Activated CD4-positive, CD25-positive, alpha-beta regulatory T cell treated with anti-CD3 and anti-CD28 coated beads, Interleukin-2, amount 50 U/mL, for 72 hours (primary cell): ENCODE data around the gene NPR2.

Experiments
- DNase-seq: peaks from one replicate; pipeline ENCODE4 v3.0.0; 2021

NPR2 gene

GRCh38 chr9:35801328-35802128 lies 10.1 kb downstream of the NPR2 start:
- DNase-seq = no peak

- no peak for DNase-seq
These were observed 14.7 kb downstream of the NPR2 start for GRCh38 chr9:35806101-35806500.

GRCh38 chr9:35808433-35808832 lies 17.0 kb downstream of the NPR2 start:
- DNase-seq = no peak

GRCh38 chr9:35810122-35810521 lies 18.7 kb downstream of the NPR2 start:
- no peak for DNase-seq

- DNase-seq = no peak
These were observed 20.1 kb downstream of the NPR2 start for GRCh38 chr9:35811381-35812024.

- peak; percentile 88 for DNase-seq
These were observed 20.7 kb downstream of the NPR2 start, which contains the start of gene SPAG8 for GRCh38 chr9:35812025-35812602. Gene SPAG8 (minus strand): TSS chr9:35812262. CDS start chr9:35812147, 115 bp downstream.

- no peak for DNase-seq
These were observed 22.2 kb downstream of the NPR2 start for GRCh38 chr9:35813434-35814105.

- DNase-seq = no peak
These were observed 22.9 kb downstream of the NPR2 start for GRCh38 chr9:35814106-35814840.

GRCh38 chr9:35814841-35815543 lies 23.6 kb downstream of the NPR2 start, which contains the start of gene HINT2:
Gene HINT2 (minus strand): TSS chr9:35815042. CDS start chr9:35814979, 63 bp downstream.
- peak; percentile 96 for DNase-seq

GRCh38 chr9:35816708-35817107 lies 25.3 kb downstream of the NPR2 start:
- DNase-seq = no peak

GRCh38 chr9:35818341-35818740 lies 26.9 kb downstream of the NPR2 start:
- DNase-seq = no peak

- DNase-seq = no peak
These were observed 28.7 kb downstream of the NPR2 start for GRCh38 chr9:35820076-35820475.

GRCh38 chr9:35822926-35823325 lies 31.5 kb downstream of the NPR2 start:
- DNase-seq = no peak

GRCh38 chr9:35826071-35826701 lies 34.8 kb downstream of the NPR2 start:
- DNase-seq = no peak

- no peak for DNase-seq
These were observed 36.1 kb downstream of the NPR2 start for GRCh38 chr9:35827486-35827885.

- DNase-seq = peak; percentile 44
These were observed 37.3 kb downstream of the NPR2 start, which contains the start of gene FAM221B for GRCh38 chr9:35828716-35829083. Gene FAM221B (minus strand): TSS chr9:35828732. CDS start chr9:35826161, 2,571 bp downstream.

GRCh38 chr9:35829084-35829763 lies 37.8 kb downstream of the NPR2 start, which contains the start of gene TMEM8B:
Gene TMEM8B (plus strand): TSS chr9:35829228. CDS start chr9:35829448, 220 bp downstream.
- peak; percentile 92 for DNase-seq

- DNase-seq = no peak
These were observed 38.3 kb downstream of the NPR2 start for GRCh38 chr9:35829764-35830096.

- no peak for DNase-seq
These were observed 39.6 kb downstream of the NPR2 start for GRCh38 chr9:35831040-35831439.

GRCh38 chr9:35832814-35833213 lies 41.4 kb downstream of the NPR2 start:
- DNase-seq = no peak
